ENCODE data around the gene CRISPLD2.

- TF ChIP-seq CTCF (IDR thresholded peaks at IDR 0.05; ENCODE audit: insufficient read depth, low read length) (no peak), REST (IDR thresholded peaks at IDR 0.05; ENCODE audit: insufficient replicate concordance, low read depth) (no peak), GABPA (IDR thresholded peaks at IDR 0.05; ENCODE audit: low read depth) (no peak), POLR2AphosphoS5 (IDR thresholded peaks at IDR 0.05; ENCODE audit: low read depth) (no peak)
Measured at GRCh38 chr16:84843149-84844048, 23.6 kb downstream of the CRISPLD2 start.

Data from HL-60 (cell line).